GM15510 (cell line): Measurements from ENCODE around the gene IKBIP.

Source experiments
- POLR2A ChIP-seq: IDR thresholded peaks from 3 replicates; pipeline ENCODE4 v1.6.1; 2011; ENCODE audit warnings: borderline replicate concordance; ENCODE audit not compliant: insufficient read length; ENCODE audit errors: extremely low read depth

IKBIP gene

GRCh38 chr12:98593351-98594049, 51.1 kb downstream of the IKBIP start, which contains the start of gene SLC25A3:
Gene SLC25A3, plus strand, starts transcription at chr12:98593686. Its CDS starts 293 bp downstream, at chr12:98593979.
- peak; percentile 99 for TF ChIP-seq POLR2A

- TF ChIP-seq POLR2A, result no peak
Measured at GRCh38 chr12:98592825-98593322, 51.7 kb downstream of the IKBIP start.

- no peak for TF ChIP-seq POLR2A
Measured at GRCh38 chr12:98591209-98591608, 53.4 kb downstream of the IKBIP start.

GRCh38 chr12:98587084-98587483, 57.5 kb downstream of the IKBIP start:
- TF ChIP-seq POLR2A, result no peak

- no peak for TF ChIP-seq POLR2A
Measured at GRCh38 chr12:98582093-98582492, 62.5 kb downstream of the IKBIP start.

GRCh38 chr12:98581101-98581500, 63.5 kb downstream of the IKBIP start:
- TF ChIP-seq POLR2A, result no peak

- no peak for TF ChIP-seq POLR2A
Measured at GRCh38 chr12:98580695-98581094, 63.9 kb downstream of the IKBIP start.

GRCh38 chr12:98579835-98580234, 64.8 kb downstream of the IKBIP start:
- no peak for TF ChIP-seq POLR2A

- no peak for TF ChIP-seq POLR2A
Measured at GRCh38 chr12:98579347-98579746, 65.2 kb downstream of the IKBIP start.

GRCh38 chr12:98578821-98579220, 65.8 kb downstream of the IKBIP start:
- TF ChIP-seq POLR2A, result no peak

GRCh38 chr12:98578392-98578791, 66.2 kb downstream of the IKBIP start:
- no peak for TF ChIP-seq POLR2A

GRCh38 chr12:98575013-98575412, 69.6 kb downstream of the IKBIP start:
- TF ChIP-seq POLR2A, result no peak
